Measurements from ENCODE around the gene APPBP2.

APPBP2 gene

GRCh38 chr17:60445144-60445543, 80.9 kb downstream of the APPBP2 start:
- H3K27me3 ChIP-seq (ENCODE audit: insufficient read depth, low read depth) = no peaks in the 10 kb centered on the region
- H3K4me3 ChIP-seq (IDR thresholded peaks at IDR 0.05; ENCODE audit: insufficient read depth, low read depth, low read length) = no peak overlapping the region
- no peak overlapping the region for H3K27ac ChIP-seq
- H2AFZ ChIP-seq (ENCODE audit: low read depth) = no peak overlapping the region
- H3K79me2 ChIP-seq (ENCODE audit: insufficient read depth, low read depth) = no peaks in the 10 kb centered on the region
- no peak for TF ChIP-seq CTCF (conservative IDR thresholded peaks at IDR 0.05; ENCODE audit: low read depth, low read length)
- no peaks in the 10 kb centered on the region for H3K36me3 ChIP-seq (ENCODE audit: insufficient read depth)
- peaks cover 3% of the 10 kb centered on the region for H3K4me1 ChIP-seq (ENCODE audit: low read depth, poor library complexity, severe bottlenecking)
- H3K4me2 ChIP-seq = no peak overlapping the region
- no peak overlapping the region for H3K9ac ChIP-seq
- H4K20me1 ChIP-seq (ENCODE audit: insufficient read depth) = no peaks in the 10 kb centered on the region

GRCh38 chr17:60443713-60444112, 82.3 kb downstream of the APPBP2 start:
- Histone ChIP-seq H3K79me2 (ENCODE audit: insufficient read depth, low read depth) (no peaks in the 10 kb centered on the region), H2AFZ (ENCODE audit: low read depth) (no peak overlapping the region), H3K4me2 (no peak overlapping the region), H3K9ac (no peak overlapping the region), H3K27me3 (ENCODE audit: insufficient read depth, low read depth) (no peaks in the 10 kb centered on the region), H3K4me3 (IDR thresholded peaks at IDR 0.05; ENCODE audit: insufficient read depth, low read depth, low read length) (no peak overlapping the region), H3K27ac (no peak overlapping the region), H3K4me1 (ENCODE audit: low read depth, poor library complexity, severe bottlenecking) (peaks cover 17% of the 10 kb centered on the region), H3K36me3 (ENCODE audit: insufficient read depth) (no peaks in the 10 kb centered on the region), H4K20me1 (ENCODE audit: insufficient read depth) (no peaks in the 10 kb centered on the region)
- TF ChIP-seq CTCF (conservative IDR thresholded peaks at IDR 0.05; ENCODE audit: low read depth, low read length) = no peak

- H4K20me1 ChIP-seq (ENCODE audit: insufficient read depth) = no peaks in the 10 kb centered on the region
- H3K4me1 ChIP-seq (ENCODE audit: low read depth, poor library complexity, severe bottlenecking) = peaks cover 28% of the 10 kb centered on the region
- no peak overlapping the region for H3K9ac ChIP-seq
- no peak overlapping the region for H3K27ac ChIP-seq
- H3K4me2 ChIP-seq = no peak overlapping the region
- no peaks in the 10 kb centered on the region for H3K79me2 ChIP-seq (ENCODE audit: insufficient read depth, low read depth)
- TF ChIP-seq CTCF (conservative IDR thresholded peaks at IDR 0.05; ENCODE audit: low read depth, low read length) = no peak
- H2AFZ ChIP-seq (ENCODE audit: low read depth) = no peak overlapping the region
- H3K4me3 ChIP-seq (IDR thresholded peaks at IDR 0.05; ENCODE audit: insufficient read depth, low read depth, low read length) = no peak overlapping the region
- no peaks in the 10 kb centered on the region for H3K36me3 ChIP-seq (ENCODE audit: insufficient read depth)
- no peaks in the 10 kb centered on the region for H3K27me3 ChIP-seq (ENCODE audit: insufficient read depth, low read depth)
Measured at GRCh38 chr17:60442271-60443173, 83.5 kb downstream of the APPBP2 start.

- Histone ChIP-seq H4K20me1 (ENCODE audit: insufficient read depth) (no peaks in the 10 kb centered on the region), H3K4me1 (ENCODE audit: low read depth, poor library complexity, severe bottlenecking) (peaks cover 43% of the 10 kb centered on the region), H3K36me3 (ENCODE audit: insufficient read depth) (no peaks in the 10 kb centered on the region), H3K27me3 (ENCODE audit: insufficient read depth, low read depth) (no peaks in the 10 kb centered on the region), H3K4me3 (IDR thresholded peaks at IDR 0.05; ENCODE audit: insufficient read depth, low read depth, low read length) (no peak overlapping the region), H3K79me2 (ENCODE audit: insufficient read depth, low read depth) (no peaks in the 10 kb centered on the region), H2AFZ (ENCODE audit: low read depth) (peak overlapping the region; percentile 10; the same call in 1 of the 2 replicates), H3K27ac (peak overlapping the region; percentile 65), H3K9ac (0 out of 2 replicates have a peak overlapping the region, but pooled peaks have one; percentile 6), H3K4me2 (peak overlapping the region; percentile 53)
- TF ChIP-seq CTCF (conservative IDR thresholded peaks at IDR 0.05; ENCODE audit: low read depth, low read length) = no peak
Measured at GRCh38 chr17:60439501-60439900, 86.5 kb downstream of the APPBP2 start.

All from KMS-11 (cell line).